NOMO-1 treated with DMSO at 0.1 percent for 48 hours (cell line): ENCODE results near the gene LMNA.
"Not testable (repeated sequence)": the region's sequence is repeated elsewhere in the genome, so short reads cannot be mapped to it uniquely, and the experiment has no call there.

Experiments used
- DNase-seq: peaks from one replicate; lab custom pipeline; 2025; ENCODE audit not compliant: unreplicated experiment; lab: John Stamatoyannopoulos, UW

LMNA gene

GRCh38 chr1:156114101-156114918 is at the start of gene LMNA:
LMNA (plus strand) TSS chr1:156114711; CDS start chr1:156114919, 208 bp downstream.
- peak; percentile 88 for DNase-seq

- no peak for DNase-seq
These were observed 49.3 kb upstream of the LMNA start for GRCh38 chr1:156065212-156065611.

GRCh38 chr1:156065871-156066270 is 48.6 kb upstream of the LMNA start:
- no peak for DNase-seq

- DNase-seq = no peak
These were observed 47.2 kb upstream of the LMNA start for GRCh38 chr1:156067262-156067661.

- DNase-seq = no peak
These were observed 44.7 kb upstream of the LMNA start for GRCh38 chr1:156069490-156070455.

- DNase-seq = no peak
These were observed 44.0 kb upstream of the LMNA start for GRCh38 chr1:156070548-156070947.

GRCh38 chr1:156071332-156071816 is 43.1 kb upstream of the LMNA start:
- DNase-seq = not testable (repeated sequence)

GRCh38 chr1:156072251-156072650 is 42.3 kb upstream of the LMNA start:
- DNase-seq = no peak

GRCh38 chr1:156073110-156073687 is 41.3 kb upstream of the LMNA start:
- DNase-seq = no peak

GRCh38 chr1:156073740-156074139 is 40.8 kb upstream of the LMNA start:
- DNase-seq = no peak

- DNase-seq = no peak
These were observed 39.9 kb upstream of the LMNA start for GRCh38 chr1:156074661-156075060.

GRCh38 chr1:156075162-156075561 is 39.3 kb upstream of the LMNA start:
- DNase-seq = no peak

GRCh38 chr1:156075775-156076204 is 38.7 kb upstream of the LMNA start:
- DNase-seq = no peak

- DNase-seq = no peak
These were observed 37.7 kb upstream of the LMNA start for GRCh38 chr1:156076609-156077429.

GRCh38 chr1:156077430-156077760 is 37.1 kb upstream of the LMNA start:
- no peak for DNase-seq

GRCh38 chr1:156078728-156079127 is 35.8 kb upstream of the LMNA start:
- no peak for DNase-seq

- no peak for DNase-seq
These were observed 34.7 kb upstream of the LMNA start for GRCh38 chr1:156079762-156080161.

GRCh38 chr1:156080241-156080862 is 34.2 kb upstream of the LMNA start:
- no peak for DNase-seq

- no peak for DNase-seq
These were observed 33.7 kb upstream of the LMNA start for GRCh38 chr1:156080863-156081179.

GRCh38 chr1:156081180-156081916 is 33.2 kb upstream of the LMNA start:
- DNase-seq = no peak
